NCI-H748 (cell line): Measurements from ENCODE around the gene HS3ST5.

Source experiments
- DNase-seq: peaks from one replicate; lab custom pipeline; 2025; ENCODE audit not compliant: unreplicated experiment; lab: John Stamatoyannopoulos, UW

The HS3ST5 gene

DNA sequence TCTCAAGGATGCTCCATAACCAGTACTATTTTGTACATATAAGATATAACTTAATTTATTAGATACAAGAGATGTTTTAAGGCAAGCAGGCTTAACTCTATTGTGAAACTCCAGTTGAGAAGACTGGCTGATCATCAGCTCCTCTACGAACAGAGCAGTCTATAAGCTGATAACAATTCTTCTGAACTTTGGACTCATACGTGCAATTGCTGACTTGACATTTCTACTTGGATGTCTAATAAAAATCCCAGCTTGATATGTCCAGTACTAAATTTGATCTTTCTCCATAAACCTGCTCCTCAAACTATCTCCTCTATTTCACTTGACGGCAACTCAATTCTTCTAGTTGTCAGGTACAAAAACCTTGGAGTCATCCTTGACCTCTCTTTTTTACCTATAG is 141.9 kb downstream of the HS3ST5 start:
- no peak for DNase-seq

- DNase-seq: no peak
Observed at GRCh38 chr6:114195631-114196403, 147.0 kb downstream of the HS3ST5 start.

GRCh38 chr6:114195027-114195365 is 147.8 kb downstream of the HS3ST5 start:
- DNase-seq: no peak

- peak; percentile 18 for DNase-seq
Observed at GRCh38 chr6:114194362-114195026, 148.3 kb downstream of the HS3ST5 start.

DNA sequence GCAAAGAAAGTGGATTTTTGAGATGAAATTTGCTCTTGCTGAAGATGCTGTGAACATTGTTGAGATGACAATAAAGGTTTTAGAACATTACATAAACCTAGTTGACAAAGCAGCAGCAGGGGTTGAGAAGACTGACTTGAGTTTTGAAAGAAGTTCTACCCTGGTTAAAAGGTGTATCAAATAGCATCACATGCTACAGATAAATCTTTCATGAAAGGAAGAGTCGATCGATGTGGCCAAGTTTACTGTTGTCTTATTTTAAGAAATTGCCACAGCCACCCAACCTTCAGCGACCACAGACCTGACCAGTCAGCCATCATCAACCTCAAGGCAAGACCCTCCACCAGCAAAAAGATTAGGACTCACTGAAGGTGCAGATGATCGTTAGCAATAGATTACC is 155.3 kb downstream of the HS3ST5 start:
- no peak for DNase-seq

- DNase-seq: no peak
Observed at GRCh38 chr6:114181664-114182063, 161.2 kb downstream of the HS3ST5 start.

- no peak for DNase-seq
Observed at GRCh38 chr6:114179411-114179810, 163.4 kb downstream of the HS3ST5 start.

DNA sequence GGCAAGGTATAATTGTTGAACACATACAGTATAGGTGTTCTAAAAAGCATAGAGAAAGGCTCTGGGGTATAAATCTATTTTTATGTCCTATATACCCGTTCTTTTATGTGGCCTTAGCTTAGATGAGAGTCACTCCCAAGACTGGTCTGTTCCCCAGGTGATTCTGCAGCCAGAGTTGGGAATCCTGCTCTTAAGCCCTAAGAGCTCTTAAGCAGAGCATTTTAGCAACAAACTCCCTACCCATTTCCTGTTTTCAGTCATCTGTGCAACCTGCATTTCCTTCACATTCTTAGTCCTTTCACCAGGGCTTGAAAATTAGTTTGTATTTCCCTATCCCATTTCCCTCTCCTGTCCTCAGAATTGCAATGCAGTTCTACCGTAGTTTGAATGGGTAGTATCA is 166.1 kb downstream of the HS3ST5 start:
- DNase-seq: no peak

GRCh38 chr6:114172576-114173260 is 170.1 kb downstream of the HS3ST5 start:
- no peak for DNase-seq

GRCh38 chr6:114171473-114171872 is 171.3 kb downstream of the HS3ST5 start:
- no peak for DNase-seq

GRCh38 chr6:114170958-114171387 is 171.8 kb downstream of the HS3ST5 start:
- DNase-seq: no peak

GRCh38 chr6:114170372-114170771 is 172.5 kb downstream of the HS3ST5 start:
- no peak for DNase-seq

DNA sequence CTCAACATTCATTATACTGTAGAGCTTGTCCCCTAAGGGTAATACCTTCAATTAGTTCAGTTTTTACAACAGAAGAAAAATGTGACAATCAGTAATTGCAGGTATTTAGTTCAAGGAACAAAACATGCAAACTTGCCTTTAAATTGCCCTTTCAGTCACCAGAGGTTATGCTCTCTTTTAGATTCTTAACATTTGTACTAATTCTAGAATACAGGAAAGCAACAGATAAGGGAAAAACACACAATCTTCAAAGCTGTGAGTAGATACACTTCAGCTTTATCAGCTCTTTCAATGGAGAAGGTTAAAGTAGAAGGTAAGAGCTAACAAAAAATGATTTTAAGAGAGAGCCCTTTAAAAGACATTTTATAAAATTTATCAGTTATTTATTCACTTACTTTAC is 173.1 kb downstream of the HS3ST5 start:
- peak; percentile 3 for DNase-seq

DNA sequence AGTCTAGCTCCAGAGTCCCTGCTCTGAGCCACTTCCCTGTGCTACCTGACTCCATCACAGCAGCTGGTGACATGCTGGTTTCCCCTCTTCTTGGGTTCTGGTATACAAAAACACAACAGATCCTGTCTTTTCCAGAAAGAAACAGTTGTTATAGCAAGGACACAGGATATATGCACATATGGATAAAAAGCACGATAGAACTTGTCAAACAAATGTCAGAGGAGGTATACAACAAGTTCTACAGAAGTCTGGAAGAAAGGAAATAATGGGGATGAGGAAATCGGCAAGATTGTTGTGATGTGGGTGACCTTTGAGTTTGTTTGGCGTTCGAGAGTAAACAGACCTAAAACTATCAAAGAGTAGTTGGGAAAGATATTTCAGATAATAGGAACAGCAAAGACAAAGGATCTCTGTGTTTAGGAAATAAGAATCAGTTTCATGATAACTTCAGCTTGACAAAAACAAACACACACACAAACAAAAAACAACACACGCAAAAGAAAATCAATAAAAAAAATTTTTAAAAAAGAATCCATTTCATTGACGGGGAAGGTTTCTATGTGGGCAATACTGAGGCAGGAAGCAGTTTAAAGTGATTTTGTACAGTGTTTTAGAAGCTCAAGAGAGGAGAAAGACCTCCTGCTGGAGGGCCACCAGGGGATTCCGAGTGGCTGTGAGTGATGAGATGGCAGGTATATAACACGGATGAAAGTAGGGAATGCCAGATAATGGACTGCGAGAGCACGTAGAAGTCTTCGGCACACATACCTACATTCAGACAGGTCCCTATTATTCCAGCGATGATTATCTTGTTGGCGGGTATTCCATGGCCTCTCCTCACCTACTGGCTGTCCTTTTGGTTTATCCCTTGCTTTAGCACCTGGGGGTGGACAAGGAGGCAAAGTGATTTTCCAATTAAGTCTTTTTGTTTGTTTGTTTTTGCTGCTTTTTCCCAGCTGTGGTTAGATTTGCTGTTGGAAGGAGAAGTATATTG is 174.9 kb downstream of the HS3ST5 start:
- DNase-seq: peak; percentile 10

DNA sequence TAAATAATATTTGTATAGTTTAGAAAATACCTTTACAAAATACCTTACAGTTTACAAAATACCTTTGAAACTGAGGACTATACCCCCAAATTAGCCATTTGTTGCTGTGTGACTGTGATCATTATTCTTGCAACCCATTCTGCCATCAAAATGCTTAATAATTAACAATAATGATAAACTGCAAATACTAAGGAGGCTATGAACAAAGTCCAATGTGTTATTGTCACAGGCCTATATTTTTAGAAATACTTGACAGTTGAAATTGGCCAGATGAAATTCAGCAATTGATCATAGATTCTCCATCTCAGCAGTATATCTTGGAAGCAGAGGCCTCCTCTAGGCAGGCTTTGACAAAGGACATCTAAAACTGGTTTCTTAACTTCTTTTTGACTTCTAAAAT is 178.6 kb downstream of the HS3ST5 start:
- no peak for DNase-seq

DNA sequence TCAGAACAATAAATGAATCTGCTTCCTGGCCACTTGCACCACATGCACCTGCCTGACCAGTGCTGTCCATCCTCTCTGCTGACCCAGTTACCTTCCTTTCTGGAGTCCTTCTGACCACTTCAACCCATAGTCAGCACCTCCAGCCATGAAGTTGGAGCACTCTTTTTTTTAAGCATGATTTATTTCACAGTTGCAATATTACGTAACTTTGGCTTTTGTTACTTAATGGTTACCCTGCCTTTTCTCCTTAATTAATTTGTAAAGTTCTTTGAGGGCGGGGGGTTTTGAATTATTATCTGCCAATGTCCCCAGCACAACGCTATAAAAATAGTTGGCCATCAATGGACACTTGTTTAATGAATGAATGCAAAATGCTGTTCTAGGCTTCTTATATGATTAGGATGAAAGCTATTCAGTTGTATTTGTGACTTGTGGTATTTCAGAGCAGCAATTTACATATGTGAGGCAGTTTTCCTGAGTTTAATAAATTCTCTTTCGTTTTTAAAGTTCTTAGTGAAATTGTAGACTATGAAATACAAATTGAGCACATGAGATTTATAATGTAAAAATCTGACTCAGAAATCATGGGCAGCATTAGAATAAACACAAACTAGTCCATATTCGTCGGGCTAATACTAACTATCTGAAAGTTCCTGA is 180.0 kb downstream of the HS3ST5 start:
- DNase-seq: no peak

DNA sequence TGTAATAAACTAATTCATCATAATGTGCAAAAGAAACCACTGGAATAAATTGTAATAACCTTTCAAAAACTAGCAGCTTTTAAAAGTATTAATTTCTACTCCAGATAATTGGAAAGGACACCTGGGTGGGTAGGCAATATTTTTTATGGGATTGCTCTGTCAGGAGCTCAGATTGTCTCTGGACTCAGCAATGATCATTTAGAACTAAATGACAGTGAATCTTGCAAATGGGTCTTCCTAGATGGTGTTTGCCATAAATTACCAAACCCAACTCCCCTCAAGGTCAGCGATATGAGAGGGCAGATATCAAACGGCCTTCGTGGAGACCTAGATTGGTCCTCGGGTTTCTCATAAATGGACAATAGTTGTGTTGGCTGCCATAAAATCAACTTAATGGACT is 181.9 kb downstream of the HS3ST5 start:
- no peak for DNase-seq

DNA sequence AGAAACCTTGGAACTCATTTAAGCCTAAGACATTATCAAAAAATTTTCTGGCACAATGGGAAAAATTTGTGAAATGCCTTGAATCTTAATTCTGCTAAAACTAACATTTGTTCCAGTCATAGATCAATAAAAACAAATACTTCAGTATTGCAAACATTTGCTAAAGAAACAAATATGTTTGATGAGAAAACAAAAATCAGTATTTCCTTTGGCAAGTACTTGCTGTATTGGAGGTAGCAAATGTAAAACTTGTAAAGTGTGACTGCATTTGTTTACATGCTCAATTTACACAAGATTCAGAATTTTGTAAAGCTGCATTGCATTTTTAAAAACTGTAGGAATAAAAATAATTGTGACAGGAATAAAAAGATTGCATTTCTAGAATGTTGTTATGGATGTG is 183.1 kb downstream of the HS3ST5 start:
- no peak for DNase-seq

GRCh38 chr6:114158838-114159694 is 183.8 kb downstream of the HS3ST5 start:
- no peak for DNase-seq

DNA sequence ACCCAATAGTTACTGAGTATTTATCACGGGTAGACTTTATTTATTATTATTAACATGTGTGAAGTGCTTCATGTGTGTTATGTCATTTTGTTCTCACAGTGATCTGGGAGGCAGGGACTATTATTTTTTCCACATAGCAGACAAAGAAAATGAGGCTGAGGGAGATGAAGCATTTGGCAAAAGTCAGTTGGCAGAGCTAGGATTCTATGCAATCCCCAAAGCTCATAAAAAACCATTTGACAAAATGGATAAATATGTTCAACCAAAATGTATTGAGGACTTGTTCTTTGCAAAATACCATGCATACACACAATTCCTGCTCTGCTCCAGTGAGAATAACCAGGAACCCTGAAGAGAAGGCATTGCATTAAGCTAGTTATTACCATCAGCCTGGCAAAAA is 184.4 kb downstream of the HS3ST5 start:
- DNase-seq: no peak
